ENCODE results near the gene HLCS. TPM values are rescaled to one million over a fixed set of nuclear protein-coding genes. Genes with fewer than 3 reads are reported as not detected.

HLCS gene
- total RNA-seq, 1 experiment from 2014 or later = 55.9 TPM

- H3K36me3 ChIP-seq (ENCODE audit: insufficient read depth, low read length) = no peaks in the 10 kb centered on the region
- no peak overlapping the region for H3K9ac ChIP-seq (ENCODE audit: low read length)
- H3K27me3 ChIP-seq (ENCODE audit: low read length) = no peaks in the 10 kb centered on the region
- no peaks in the 10 kb centered on the region; the same call in 1 of the 2 replicates for H3K4me1 ChIP-seq (ENCODE audit: low read length)
- H3K4me3 ChIP-seq (ENCODE audit: low read length) = no peak overlapping the region
- no peak overlapping the region for H3K4me2 ChIP-seq (ENCODE audit: low read depth, low read length, poor library complexity, severe bottlenecking)
- no peaks in the 10 kb centered on the region for H3K79me2 ChIP-seq (ENCODE audit: low read length)
- no peak overlapping the region for H2AFZ ChIP-seq (ENCODE audit: low read length)
- H3K9me2 ChIP-seq (replicated peaks; ENCODE audit: insufficient read depth, low read length) = no peaks in the 10 kb centered on the region
- H3K9me3 ChIP-seq (ENCODE audit: low read length) = peaks cover 9% of the 10 kb centered on the region
- no peak overlapping the region for H3K27ac ChIP-seq (ENCODE audit: low read length)
- DNase-seq = no peak
- 0 out of 2 replicates have a peak, but pooled peaks cover 4% of the 10 kb centered on the region for H4K20me1 ChIP-seq (ENCODE audit: insufficient read depth, low read depth, low read length)
These were observed 175.3 kb downstream of the HLCS start for GRCh38 chr21:36791180-36791579.

GRCh38 chr21:36790616-36791015 is 175.9 kb downstream of the HLCS start:
- no peak for DNase-seq
- Histone ChIP-seq H3K27me3 (ENCODE audit: low read length) (no peaks in the 10 kb centered on the region), H3K36me3 (ENCODE audit: insufficient read depth, low read length) (no peaks in the 10 kb centered on the region), H3K4me1 (ENCODE audit: low read length) (no peaks in the 10 kb centered on the region; the same call in 1 of the 2 replicates), H2AFZ (ENCODE audit: low read length) (no peak overlapping the region), H3K4me2 (ENCODE audit: low read depth, low read length, poor library complexity, severe bottlenecking) (no peak overlapping the region), H3K9me3 (ENCODE audit: low read length) (peaks cover 4% of the 10 kb centered on the region), H3K9me2 (replicated peaks; ENCODE audit: insufficient read depth, low read length) (no peaks in the 10 kb centered on the region), H3K9ac (ENCODE audit: low read length) (no peak overlapping the region), H3K27ac (ENCODE audit: low read length) (no peak overlapping the region), H3K4me3 (ENCODE audit: low read length) (no peak overlapping the region), H3K79me2 (ENCODE audit: low read length) (no peaks in the 10 kb centered on the region), H4K20me1 (ENCODE audit: insufficient read depth, low read depth, low read length) (0 out of 2 replicates have a peak, but pooled peaks cover 4% of the 10 kb centered on the region)

- H3K9me2 ChIP-seq (replicated peaks; ENCODE audit: insufficient read depth, low read length) = no peaks in the 10 kb centered on the region
- no peaks in the 10 kb centered on the region for H3K36me3 ChIP-seq (ENCODE audit: insufficient read depth, low read length)
- no peak for DNase-seq
- H3K27me3 ChIP-seq (ENCODE audit: low read length) = no peaks in the 10 kb centered on the region
- no peak overlapping the region for H3K9ac ChIP-seq (ENCODE audit: low read length)
- H3K27ac ChIP-seq (ENCODE audit: low read length) = no peak overlapping the region
- H3K4me2 ChIP-seq (ENCODE audit: low read depth, low read length, poor library complexity, severe bottlenecking) = no peak overlapping the region
- no peaks in the 10 kb centered on the region; the same call in 1 of the 2 replicates for H3K4me1 ChIP-seq (ENCODE audit: low read length)
- no peak overlapping the region for H2AFZ ChIP-seq (ENCODE audit: low read length)
- no peak overlapping the region for H3K4me3 ChIP-seq (ENCODE audit: low read length)
- no peaks in the 10 kb centered on the region for H3K79me2 ChIP-seq (ENCODE audit: low read length)
- no peaks in the 10 kb centered on the region for H3K9me3 ChIP-seq (ENCODE audit: low read length)
- H4K20me1 ChIP-seq (ENCODE audit: insufficient read depth, low read depth, low read length) = peaks cover 8% of the 10 kb centered on the region; the same call in 1 of the 2 replicates
These were observed 178.3 kb downstream of the HLCS start for GRCh38 chr21:36788120-36788638.

- peaks cover 4% of the 10 kb centered on the region; the same call in 1 of the 2 replicates for H4K20me1 ChIP-seq (ENCODE audit: insufficient read depth, low read depth, low read length)
- no peak overlapping the region for H2AFZ ChIP-seq (ENCODE audit: low read length)
- no peaks in the 10 kb centered on the region for H3K36me3 ChIP-seq (ENCODE audit: insufficient read depth, low read length)
- H3K9ac ChIP-seq (ENCODE audit: low read length) = no peak overlapping the region
- no peaks in the 10 kb centered on the region for H3K9me2 ChIP-seq (replicated peaks; ENCODE audit: insufficient read depth, low read length)
- H3K27me3 ChIP-seq (ENCODE audit: low read length) = no peaks in the 10 kb centered on the region
- no peaks in the 10 kb centered on the region for H3K79me2 ChIP-seq (ENCODE audit: low read length)
- H3K4me3 ChIP-seq (ENCODE audit: low read length) = no peak overlapping the region
- H3K4me1 ChIP-seq (ENCODE audit: low read length) = no peaks in the 10 kb centered on the region
- H3K9me3 ChIP-seq (ENCODE audit: low read length) = no peaks in the 10 kb centered on the region
- no peak for DNase-seq
- no peak overlapping the region for H3K4me2 ChIP-seq (ENCODE audit: low read depth, low read length, poor library complexity, severe bottlenecking)
- H3K27ac ChIP-seq (ENCODE audit: low read length) = no peak overlapping the region
These were observed 180.3 kb downstream of the HLCS start for GRCh38 chr21:36786186-36786585.

GRCh38 chr21:36785615-36786014 is 180.9 kb downstream of the HLCS start:
- no peaks in the 10 kb centered on the region for H3K9me3 ChIP-seq (ENCODE audit: low read length)
- H3K9me2 ChIP-seq (replicated peaks; ENCODE audit: insufficient read depth, low read length) = no peaks in the 10 kb centered on the region
- no peak overlapping the region for H2AFZ ChIP-seq (ENCODE audit: low read length)
- no peaks in the 10 kb centered on the region for H3K27me3 ChIP-seq (ENCODE audit: low read length)
- no peaks in the 10 kb centered on the region for H3K4me1 ChIP-seq (ENCODE audit: low read length)
- no peaks in the 10 kb centered on the region for H3K36me3 ChIP-seq (ENCODE audit: insufficient read depth, low read length)
- peaks cover 4% of the 10 kb centered on the region; the same call in 1 of the 2 replicates for H4K20me1 ChIP-seq (ENCODE audit: insufficient read depth, low read depth, low read length)
- no peak for DNase-seq
- H3K27ac ChIP-seq (ENCODE audit: low read length) = no peak overlapping the region
- no peak overlapping the region for H3K4me3 ChIP-seq (ENCODE audit: low read length)
- H3K9ac ChIP-seq (ENCODE audit: low read length) = no peak overlapping the region
- H3K79me2 ChIP-seq (ENCODE audit: low read length) = no peaks in the 10 kb centered on the region
- no peak overlapping the region for H3K4me2 ChIP-seq (ENCODE audit: low read depth, low read length, poor library complexity, severe bottlenecking)

GRCh38 chr21:36784947-36785346 is 181.5 kb downstream of the HLCS start:
- Histone ChIP-seq H4K20me1 (ENCODE audit: insufficient read depth, low read depth, low read length) (peaks cover 4% of the 10 kb centered on the region; the same call in 1 of the 2 replicates), H3K9ac (ENCODE audit: low read length) (no peak overlapping the region), H3K4me1 (ENCODE audit: low read length) (no peaks in the 10 kb centered on the region), H3K27ac (ENCODE audit: low read length) (no peak overlapping the region), H3K4me3 (ENCODE audit: low read length) (no peak overlapping the region), H3K9me3 (ENCODE audit: low read length) (no peaks in the 10 kb centered on the region), H3K79me2 (ENCODE audit: low read length) (no peaks in the 10 kb centered on the region), H3K4me2 (ENCODE audit: low read depth, low read length, poor library complexity, severe bottlenecking) (no peak overlapping the region), H2AFZ (ENCODE audit: low read length) (no peak overlapping the region), H3K9me2 (replicated peaks; ENCODE audit: insufficient read depth, low read length) (no peaks in the 10 kb centered on the region), H3K27me3 (ENCODE audit: low read length) (no peaks in the 10 kb centered on the region), H3K36me3 (ENCODE audit: insufficient read depth, low read length) (no peaks in the 10 kb centered on the region)
- DNase-seq = no peak

GRCh38 chr21:36783612-36784374 is 182.7 kb downstream of the HLCS start:
- no peak overlapping the region for H2AFZ ChIP-seq (ENCODE audit: low read length)
- no peak overlapping the region for H3K9ac ChIP-seq (ENCODE audit: low read length)
- H4K20me1 ChIP-seq (ENCODE audit: insufficient read depth, low read depth, low read length) = peaks cover 4% of the 10 kb centered on the region; the same call in 1 of the 2 replicates
- H3K27me3 ChIP-seq (ENCODE audit: low read length) = no peaks in the 10 kb centered on the region
- no peak overlapping the region for H3K4me2 ChIP-seq (ENCODE audit: low read depth, low read length, poor library complexity, severe bottlenecking)
- no peak for DNase-seq
- no peaks in the 10 kb centered on the region for H3K9me3 ChIP-seq (ENCODE audit: low read length)
- H3K27ac ChIP-seq (ENCODE audit: low read length) = no peak overlapping the region
- H3K36me3 ChIP-seq (ENCODE audit: insufficient read depth, low read length) = no peaks in the 10 kb centered on the region
- no peaks in the 10 kb centered on the region for H3K9me2 ChIP-seq (replicated peaks; ENCODE audit: insufficient read depth, low read length)
- H3K4me3 ChIP-seq (ENCODE audit: low read length) = no peak overlapping the region
- no peaks in the 10 kb centered on the region for H3K79me2 ChIP-seq (ENCODE audit: low read length)
- H3K4me1 ChIP-seq (ENCODE audit: low read length) = no peaks in the 10 kb centered on the region

GRCh38 chr21:36780861-36781260 is 185.6 kb downstream of the HLCS start:
- no peak overlapping the region for H3K27ac ChIP-seq (ENCODE audit: low read length)
- H3K4me3 ChIP-seq (ENCODE audit: low read length) = no peak overlapping the region
- H3K79me2 ChIP-seq (ENCODE audit: low read length) = no peaks in the 10 kb centered on the region
- no peaks in the 10 kb centered on the region for H3K27me3 ChIP-seq (ENCODE audit: low read length)
- H2AFZ ChIP-seq (ENCODE audit: low read length) = no peak overlapping the region
- no peaks in the 10 kb centered on the region for H3K36me3 ChIP-seq (ENCODE audit: insufficient read depth, low read length)
- H3K4me2 ChIP-seq (ENCODE audit: low read depth, low read length, poor library complexity, severe bottlenecking) = no peak overlapping the region
- no peaks in the 10 kb centered on the region for H3K9me3 ChIP-seq (ENCODE audit: low read length)
- H4K20me1 ChIP-seq (ENCODE audit: insufficient read depth, low read depth, low read length) = peaks cover 4% of the 10 kb centered on the region; the same call in 1 of the 2 replicates
- no peaks in the 10 kb centered on the region for H3K4me1 ChIP-seq (ENCODE audit: low read length)
- H3K9me2 ChIP-seq (replicated peaks; ENCODE audit: insufficient read depth, low read length) = no peaks in the 10 kb centered on the region
- no peak overlapping the region for H3K9ac ChIP-seq (ENCODE audit: low read length)
- no peak for DNase-seq
